ENCODE measurements around the gene PRELID3B.

The PRELID3B gene

GRCh38 chr20:59073582-59073981, 31.0 kb upstream of the PRELID3B start:
- TF ChIP-seq RAD21 (IDR thresholded peaks at IDR 0.05; ENCODE audit: low read depth) = no peak
- no peak for TF ChIP-seq MAX (IDR thresholded peaks at IDR 0.05)
- TF ChIP-seq EGR1 (IDR thresholded peaks at IDR 0.05) = no peak
- no peak for TF ChIP-seq NFIC (IDR thresholded peaks at IDR 0.05)
- no peak for TF ChIP-seq FOXM1 (IDR thresholded peaks at IDR 0.05; ENCODE audit: borderline replicate concordance, low read depth)
- TF ChIP-seq TAF1 (IDR thresholded peaks at IDR 0.05; ENCODE audit: low read depth) = no peak
- TF ChIP-seq REST (IDR thresholded peaks at IDR 0.05; ENCODE audit: low read depth) = no peak

- TF ChIP-seq FOXM1 (IDR thresholded peaks at IDR 0.05; ENCODE audit: borderline replicate concordance, low read depth) = no peak
- TF ChIP-seq CEBPB (IDR thresholded peaks at IDR 0.05) = no peak
- TF ChIP-seq EP300 (IDR thresholded peaks at IDR 0.05; ENCODE audit: borderline replicate concordance) = no peak
- TF ChIP-seq TCF12 (IDR thresholded peaks at IDR 0.05; ENCODE audit: low read depth) = no peak
- TF ChIP-seq TAF1 (IDR thresholded peaks at IDR 0.05; ENCODE audit: low read depth) = no peak
- no peak for TF ChIP-seq YY1 (IDR thresholded peaks at IDR 0.05; ENCODE audit: low read depth)
- no peak for TF ChIP-seq TEAD4 (IDR thresholded peaks at IDR 0.05)
- no peak for TF ChIP-seq REST (IDR thresholded peaks at IDR 0.05; ENCODE audit: low read depth)
- no peak for TF ChIP-seq NFIC (IDR thresholded peaks at IDR 0.05)
- TF ChIP-seq ZBTB7A (IDR thresholded peaks at IDR 0.05; ENCODE audit: low read depth) = no peak
- TF ChIP-seq CREB1 (IDR thresholded peaks at IDR 0.05; ENCODE audit: low read depth) = no peak
- no peak for TF ChIP-seq EGR1 (IDR thresholded peaks at IDR 0.05)
- TF ChIP-seq MAX (IDR thresholded peaks at IDR 0.05) = no peak
- no peak for TF ChIP-seq RAD21 (IDR thresholded peaks at IDR 0.05; ENCODE audit: low read depth)
- no peak for TF ChIP-seq USF1 (IDR thresholded peaks at IDR 0.05)
Observed at GRCh38 chr20:59071216-59071615, 28.6 kb upstream of the PRELID3B start.

GRCh38 chr20:59069026-59069425, 26.4 kb upstream of the PRELID3B start:
- TF ChIP-seq TAF1 (IDR thresholded peaks at IDR 0.05; ENCODE audit: low read depth) (no peak), TCF12 (IDR thresholded peaks at IDR 0.05; ENCODE audit: low read depth) (no peak), NFIC (IDR thresholded peaks at IDR 0.05) (no peak), USF1 (IDR thresholded peaks at IDR 0.05) (no peak), EP300 (IDR thresholded peaks at IDR 0.05; ENCODE audit: borderline replicate concordance) (no peak), ZBTB7A (IDR thresholded peaks at IDR 0.05; ENCODE audit: low read depth) (no peak), EGR1 (IDR thresholded peaks at IDR 0.05) (no peak), REST (IDR thresholded peaks at IDR 0.05; ENCODE audit: low read depth) (no peak), YY1 (IDR thresholded peaks at IDR 0.05; ENCODE audit: low read depth) (no peak), CEBPB (IDR thresholded peaks at IDR 0.05) (no peak), FOXM1 (IDR thresholded peaks at IDR 0.05; ENCODE audit: borderline replicate concordance, low read depth) (no peak), RAD21 (IDR thresholded peaks at IDR 0.05; ENCODE audit: low read depth) (no peak), CREB1 (IDR thresholded peaks at IDR 0.05; ENCODE audit: low read depth) (no peak), MAX (IDR thresholded peaks at IDR 0.05) (no peak), TEAD4 (IDR thresholded peaks at IDR 0.05) (no peak)

GRCh38 chr20:59068534-59068933, 25.9 kb upstream of the PRELID3B start:
- TF ChIP-seq REST (IDR thresholded peaks at IDR 0.05; ENCODE audit: low read depth) (no peak), CEBPB (IDR thresholded peaks at IDR 0.05) (no peak), ZBTB7A (IDR thresholded peaks at IDR 0.05; ENCODE audit: low read depth) (no peak), TAF1 (IDR thresholded peaks at IDR 0.05; ENCODE audit: low read depth) (no peak), YY1 (IDR thresholded peaks at IDR 0.05; ENCODE audit: low read depth) (no peak), MAX (IDR thresholded peaks at IDR 0.05) (no peak), NFIC (IDR thresholded peaks at IDR 0.05) (no peak), RAD21 (IDR thresholded peaks at IDR 0.05; ENCODE audit: low read depth) (no peak), CREB1 (IDR thresholded peaks at IDR 0.05; ENCODE audit: low read depth) (no peak)

Measured in Ishikawa (cell line).